Omental fat pad (tissue), 4 donors: ENCODE data around the gene MEX3B. TPM values are rescaled to one million over a fixed set of nuclear protein-coding genes. Genes with fewer than 3 reads are reported as not detected.

Experiments
- ATAC-seq: fragments of 150-250 bp; one replicate; pipeline ENCODE4 v1.9.1; 2016; ENCODE audit warnings: mild to moderate bottlenecking, moderate library complexity; ENCODE audit not compliant: low FRiP score
- DNase-seq: peaks from one replicate; pipeline ENCODE4 v3.0.0-alpha.2; 2019; ENCODE audit warnings: low spot score
- CTCF ChIP-seq, 3 donors: fragments of 450-650 bp; IDR thresholded peaks; one replicate each; pipeline ENCODE4 v1.5.1; 2016 to 2017; ENCODE audit warnings: antibody characterized with exemption in 3 of 3, mild to moderate bottlenecking in 3 of 3, moderate library complexity in 2 of 3
- total RNA-seq, 4 donors: library from RNA; depleted of rRNA; stranded (reverse); fragments of >200 nt; gene quantifications; one replicate each; pipeline ENCODE4 v1.1.0, GENCODE V29; 2016

MEX3B gene
- total RNA-seq, 4 donors from 2014 or later, result 0.48 to 1.6 (median 0.84) TPM

- no peak for TF ChIP-seq CTCF (IDR thresholded peaks at IDR 0.05)
- DNase-seq, result no peak
- no peak for ATAC-seq
Observed at GRCh38 chr15:82051664-82052063, 5.8 kb upstream of the MEX3B start.

GRCh38 chr15:82048811-82049210 lies 3.0 kb upstream of the MEX3B start:
- no peak for ATAC-seq
- DNase-seq, result no peak
- no peak for TF ChIP-seq CTCF (IDR thresholded peaks at IDR 0.05)

GRCh38 chr15:82047453-82048400 lies 1.9 kb upstream of the MEX3B start:
- ATAC-seq (peak; percentile 5), DNase-seq (no peak)
- no peak for TF ChIP-seq CTCF (IDR thresholded peaks at IDR 0.05)

DNA sequence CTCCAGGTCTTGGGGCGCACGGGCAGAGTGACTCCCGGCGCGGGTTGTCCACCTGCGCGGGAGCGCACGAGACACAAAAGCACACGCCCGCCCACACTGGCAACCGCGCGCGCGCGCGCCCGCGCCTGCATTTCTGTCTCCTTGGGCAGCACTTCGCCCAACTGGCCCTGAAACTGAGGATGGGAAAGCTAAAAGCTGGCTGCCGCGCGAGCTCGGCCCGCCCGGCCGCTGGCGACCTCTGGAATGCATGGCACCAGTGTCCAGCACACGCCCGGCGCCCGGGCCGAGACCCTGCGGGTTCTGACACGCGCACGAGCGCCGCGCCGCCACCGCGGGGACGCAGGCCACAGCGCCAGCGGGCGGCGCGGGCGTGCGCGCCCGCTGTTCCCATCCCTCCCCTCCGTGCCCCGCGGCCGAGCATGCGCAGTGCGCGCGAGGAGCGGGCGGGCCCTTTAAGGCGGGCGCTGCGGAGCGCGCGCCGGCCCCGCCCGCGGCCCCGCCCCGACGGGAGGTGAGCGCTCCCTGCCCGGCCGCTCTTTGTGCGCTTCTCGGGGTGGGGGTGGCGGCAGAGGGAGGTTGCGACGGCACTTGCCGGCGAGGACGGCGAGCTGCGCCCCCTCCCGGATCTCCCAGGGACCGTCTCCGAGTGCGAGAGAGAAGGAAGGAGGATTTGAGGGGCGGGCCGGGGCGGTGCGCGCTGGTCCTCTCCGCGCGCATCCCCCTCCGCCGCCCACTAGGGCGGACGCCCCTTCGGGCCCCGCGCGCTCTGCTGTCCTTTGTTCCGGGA lies 1.0 kb upstream of the MEX3B start:
- peak; percentile 92 for ATAC-seq
- TF ChIP-seq CTCF (IDR thresholded peaks at IDR 0.05), result peak in 1 of 3 donors; percentile 31
- peak; percentile 57 for DNase-seq

DNA sequence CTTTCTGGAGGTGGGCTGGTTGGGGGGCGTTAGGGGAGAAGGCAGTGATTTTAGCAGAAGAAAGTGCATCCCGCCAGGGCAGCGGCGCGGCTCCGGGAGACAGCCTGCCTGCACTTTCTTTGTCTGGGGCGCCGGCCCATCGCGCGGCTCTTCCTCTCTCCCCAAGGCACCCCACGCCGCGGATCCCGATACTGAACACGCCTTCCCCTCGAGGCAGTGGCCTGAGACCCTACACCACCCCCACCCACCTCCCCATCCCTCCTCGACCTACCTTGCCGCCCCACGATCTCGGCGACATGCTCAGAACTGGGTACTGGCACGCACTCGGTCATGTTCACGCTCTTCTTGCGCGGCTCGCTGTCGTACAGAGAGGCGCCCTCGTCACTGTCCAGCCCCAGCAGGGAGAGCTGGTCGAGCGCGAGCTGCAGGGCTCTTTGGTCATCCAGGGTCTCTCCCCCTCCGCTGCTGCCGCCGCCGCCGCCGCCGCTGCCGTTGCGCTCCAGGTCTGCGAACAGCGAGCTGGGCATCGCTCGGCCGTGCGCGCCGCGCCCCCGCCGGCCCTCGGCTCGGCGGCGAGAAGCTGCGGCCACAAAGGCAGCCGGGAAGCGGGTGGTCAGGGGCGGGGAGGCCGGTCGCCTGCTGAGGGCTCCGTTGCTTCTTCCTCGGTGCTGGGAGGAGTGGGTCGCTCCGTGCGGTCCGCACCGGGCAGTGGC lies 483 bp downstream of the MEX3B start:
- no peak for TF ChIP-seq CTCF (IDR thresholded peaks at IDR 0.05)
- ATAC-seq (peak; percentile 9), DNase-seq (no peak)

DNA sequence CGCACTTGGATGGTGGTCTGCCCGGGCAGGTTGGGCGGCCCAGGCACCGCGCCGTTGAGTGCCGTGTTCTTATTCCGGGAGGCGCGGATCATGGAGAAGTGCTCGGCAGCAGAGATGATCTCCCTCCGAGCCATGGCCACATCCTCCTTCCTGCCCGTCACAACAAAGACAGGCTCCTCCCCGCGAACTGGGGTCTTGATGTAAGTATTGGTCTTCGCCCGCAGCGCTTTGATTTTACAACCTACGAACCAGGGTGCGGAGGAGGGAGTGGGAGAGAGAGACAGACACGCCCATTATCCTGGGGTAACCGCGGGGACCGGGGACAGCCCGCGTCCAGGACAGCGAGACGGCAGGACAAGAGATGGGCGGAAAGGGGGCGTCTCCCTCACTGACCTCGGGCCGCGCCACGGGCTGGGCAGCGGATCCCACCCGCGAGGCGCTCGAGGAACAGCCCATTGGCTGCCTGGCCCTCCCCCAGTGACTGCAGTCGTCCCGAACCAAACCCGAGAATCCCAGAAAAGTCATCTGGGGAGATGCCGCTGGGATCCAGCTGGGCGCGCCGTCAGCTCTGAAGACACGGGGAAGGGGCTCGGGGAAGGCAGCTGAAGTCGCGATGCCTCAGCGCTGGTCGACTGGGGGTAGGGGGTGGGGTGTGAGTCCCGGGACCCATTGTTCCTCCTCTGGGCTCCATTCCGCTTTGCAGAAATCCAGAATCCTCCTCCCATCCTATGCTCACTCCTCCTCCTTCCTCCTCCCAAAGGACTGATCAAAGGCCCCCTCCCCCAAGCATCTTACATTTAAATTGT lies 1.2 kb downstream of the MEX3B start:
- TF ChIP-seq CTCF (IDR thresholded peaks at IDR 0.05), result no peak
- DNase-seq, result no peak
- ATAC-seq, result no peak
